OCI-LY7 (cell line): ENCODE measurements around the gene VWDE. TPM values are rescaled to one million over a fixed set of nuclear protein-coding genes. Genes with fewer than 3 reads are reported as not detected.

Experiments
- BruUV-seq: library from RNA; stranded (reverse); fragments of 400-500 nt; replicated peaks from 2 replicates; lab custom pipeline; 2021; lab: Mats Ljungman, UMichigan
- CTCF ChIA-PET: fragments of 300-600 bp; sonication (Branson Sonifier 250); formaldehyde crosslinking; loops from one replicate; lab custom pipeline; 2022; ENCODE audit warnings: antibody characterized with exemption; ENCODE audit not compliant: unreplicated experiment; lab: Charles Lee
- POLR2A ChIA-PET: fragments of 300-600 bp; sonication (Branson Sonifier 250); formaldehyde crosslinking; loops from one replicate; lab custom pipeline; 2022; ENCODE audit warnings: antibody characterized with exemption; lab: Charles Lee
- DNase-seq: peaks from one replicate; pipeline ENCODE4 v3.0.0-alpha.2; 2015; ENCODE audit warnings: low spot score
- H2AFZ ChIP-seq: fragments of 200-600 bp; sonication (generic), shearing (Covaris generic); 2 replicates; pipeline ENCODE4 v1.6.1; 2014; ENCODE audit warnings: mild to moderate bottlenecking, antibody characterized with exemption, low read length, moderate library complexity
- H3K27ac ChIP-seq: fragments of 200-600 bp; sonication (generic); 2 replicates; pipeline ENCODE4 v1.5.1; 2014; ENCODE audit warnings: mixed run types, low read depth, mild to moderate bottlenecking, moderate library complexity, low read length, inconsistent platforms; ENCODE audit not compliant: poor library complexity, severe bottlenecking
- H3K36me3 ChIP-seq: fragments of 200-600 bp; sonication (generic); 2 replicates; pipeline ENCODE4 v1.6.1; 2014; ENCODE audit warnings: mild to moderate bottlenecking, antibody characterized with exemption, low read length, moderate library complexity, mixed read lengths; ENCODE audit not compliant: insufficient read depth
- H3K4me1 ChIP-seq: fragments of 200-600 bp; sonication (generic); 2 replicates; pipeline ENCODE4 v1.5.1; 2014; ENCODE audit warnings: mild to moderate bottlenecking, low read length; ENCODE audit not compliant: insufficient read depth, poor library complexity, severe bottlenecking
- H3K4me2 ChIP-seq: fragments of 200-600 bp; sonication (generic); 2 replicates; pipeline ENCODE4 v1.6.1; 2014; ENCODE audit warnings: mild to moderate bottlenecking, low read length
- H3K4me3 ChIP-seq: fragments of 200-600 bp; sonication (generic); 2 replicates; pipeline ENCODE4 v1.5.1; 2014; ENCODE audit warnings: mild to moderate bottlenecking, low read depth, low read length; ENCODE audit not compliant: poor library complexity, severe bottlenecking
- H3K79me2 ChIP-seq: fragments of 200-600 bp; sonication (generic); 2 replicates; pipeline ENCODE4 v1.6.1; 2016; ENCODE audit warnings: low read depth, mild to moderate bottlenecking, low read length, moderate library complexity, mixed read lengths; ENCODE audit not compliant: insufficient read depth
- H3K9me2 ChIP-seq: fragments of 200-600 bp; sonication (generic); 2 replicates; pipeline ENCODE4 v1.6.1; 2016; ENCODE audit warnings: mild to moderate bottlenecking, low read length, mixed read lengths; ENCODE audit not compliant: insufficient read depth
- H3K9me3 ChIP-seq: fragments of 200-600 bp; sonication (generic); 2 replicates; pipeline ENCODE4 v1.6.1; 2014; ENCODE audit warnings: mild to moderate bottlenecking, mixed run types, low read length, mixed read lengths
- H4K20me1 ChIP-seq: fragments of 200-600 bp; sonication (generic); 2 replicates; pipeline ENCODE4 v1.6.1; 2014; ENCODE audit warnings: mild to moderate bottlenecking, antibody characterized with exemption, low read length, moderate library complexity, mixed read lengths; ENCODE audit not compliant: insufficient read depth
- CTCF ChIP-seq: fragments of 200-600 bp; sonication (generic); conservative IDR thresholded peaks from 2 replicates; pipeline ENCODE4 v1.5.1; 2014; ENCODE audit warnings: mild to moderate bottlenecking, antibody characterized with exemption, low read length, moderate library complexity, mixed read lengths
- EZH2phosphoT487 ChIP-seq: fragments of 200-600 bp; sonication (generic); IDR thresholded peaks from 2 replicates; pipeline ENCODE4 v1.6.1; 2018; ENCODE audit warnings: low read depth, borderline replicate concordance, mild to moderate bottlenecking, mixed run types, antibody characterized with exemption, low read length, moderate library complexity, mixed read lengths
- intact Hi-C: fragments of 100-400 bp; cut with micrococcal nuclease; formaldehyde crosslinking; loops from one replicate; pipeline ENCODE4 v1.10.0; 2022; ENCODE audit not compliant: unreplicated experiment
- total RNA-seq, 2 experiments: library from RNA; depleted of rRNA in 1 of 2; stranded (reverse); fragments of >200 nt in 1 of 2; shearing (Covaris generic) in 1 of 2; gene quantifications; 2 replicates each; pipeline ENCODE4 v1.2.3, GENCODE V29; 2014 to 2022

The VWDE gene
- total RNA-seq, 2 experiments from 2014 or later: not detected

- no peaks in the 10 kb centered on the region for H3K4me1 ChIP-seq
- POLR2A ChIA-PET: interaction anchor here (0.8 kb wide), 1 partner anchor 24 kb away, joined by 5 read pairs; no protein-coding TSS in a partner anchor
- BruUV-seq: no TSS peak
- CTCF ChIA-PET: no interaction called here
- H3K9me3 ChIP-seq: no peaks in the 10 kb centered on the region
- H3K4me3 ChIP-seq: no peak overlapping the region
- no peak overlapping the region for H3K4me2 ChIP-seq
- H3K9me2 ChIP-seq: no peaks in the 10 kb centered on the region
- TF ChIP-seq EZH2phosphoT487 (no peak), CTCF (peak; percentile 84)
- no peaks in the 10 kb centered on the region for H3K36me3 ChIP-seq
- H3K79me2 ChIP-seq: no peaks in the 10 kb centered on the region
- DNase-seq: peak; percentile 3
- H3K27ac ChIP-seq: no peak overlapping the region
- intact Hi-C loops: loop anchor here (10.0 kb wide), 1 partner anchor 61 kb away; no protein-coding TSS in a partner anchor
- no peak overlapping the region for H2AFZ ChIP-seq
- H4K20me1 ChIP-seq: no peaks in the 10 kb centered on the region
Measured at GRCh38 chr7:12434012-12434642, 30.5 kb upstream of the VWDE start.

DNA sequence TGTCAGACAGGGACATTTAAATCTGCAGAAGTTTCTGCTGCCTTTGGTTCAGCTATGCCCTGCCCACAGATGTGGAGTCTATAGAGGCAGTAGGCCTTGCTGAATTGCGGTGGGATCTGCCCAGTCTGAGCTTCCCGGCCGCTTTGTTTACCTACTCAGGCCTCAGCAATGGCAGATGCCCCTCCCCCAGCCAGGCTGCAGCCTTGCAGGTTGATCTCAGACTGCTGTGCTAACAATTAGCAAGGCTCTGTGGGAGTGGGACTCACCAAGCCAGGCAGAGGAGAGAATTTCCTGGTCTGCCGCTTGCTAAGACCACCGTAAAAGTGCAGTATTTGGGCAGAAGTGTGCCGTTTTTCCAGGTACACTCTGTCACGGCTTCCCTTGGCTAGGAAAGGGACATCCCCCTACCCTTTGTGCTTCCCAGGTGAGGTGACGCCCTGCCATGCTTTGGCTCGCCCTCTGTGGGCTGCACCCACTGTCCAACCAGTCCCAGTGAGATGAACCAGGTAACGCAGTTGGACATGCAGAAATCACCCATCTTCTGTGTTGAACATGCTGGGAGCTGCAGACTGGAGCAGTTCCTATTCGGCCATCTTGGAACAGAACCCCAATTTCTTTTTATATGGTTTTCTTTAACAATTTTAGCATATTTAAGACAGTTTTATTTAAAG, 28.4 kb upstream of the VWDE start:
- Histone ChIP-seq H3K4me1 (no peaks in the 10 kb centered on the region), H4K20me1 (no peaks in the 10 kb centered on the region), H3K9me2 (no peaks in the 10 kb centered on the region), H2AFZ (no peak overlapping the region), H3K36me3 (no peaks in the 10 kb centered on the region), H3K79me2 (no peaks in the 10 kb centered on the region), H3K4me2 (no peak overlapping the region), H3K4me3 (no peak overlapping the region), H3K27ac (no peak overlapping the region), H3K9me3 (no peaks in the 10 kb centered on the region)
- TF ChIP-seq EZH2phosphoT487: no peak
- TF ChIP-seq CTCF: no peak
- intact Hi-C loops: loop anchor here (10.0 kb wide), 1 partner anchor 63 kb away; no protein-coding TSS in a partner anchor
- CTCF ChIA-PET: no interaction called here
- no peak for DNase-seq
- POLR2A ChIA-PET: no interaction called here
- no TSS peak for BruUV-seq

DNA sequence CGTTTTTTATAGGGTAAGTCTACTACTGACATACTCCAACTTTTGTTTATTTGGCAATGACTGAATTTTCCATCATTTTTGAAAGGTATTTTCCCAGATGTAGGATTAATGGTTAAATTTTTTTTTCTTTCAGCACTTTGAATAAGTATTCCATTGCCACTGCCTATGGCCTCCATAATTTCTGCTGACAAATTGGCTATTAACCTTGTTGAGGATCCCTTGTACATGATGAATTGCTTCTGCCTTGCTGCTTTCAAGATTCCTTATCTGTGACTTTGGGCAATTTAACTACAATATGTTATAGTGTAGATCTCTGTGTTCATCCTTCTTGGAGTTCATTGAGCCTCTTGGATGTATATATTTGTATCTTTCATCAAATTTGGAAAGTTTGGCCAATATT, 21.6 kb upstream of the VWDE start:
- Histone ChIP-seq H3K79me2 (no peaks in the 10 kb centered on the region), H3K9me3 (no peaks in the 10 kb centered on the region), H3K4me2 (no peak overlapping the region), H3K36me3 (no peaks in the 10 kb centered on the region), H3K9me2 (no peaks in the 10 kb centered on the region), H3K4me1 (no peaks in the 10 kb centered on the region), H2AFZ (no peak overlapping the region), H3K4me3 (no peak overlapping the region), H4K20me1 (no peaks in the 10 kb centered on the region), H3K27ac (no peak overlapping the region)
- ChIA-PET CTCF (no interaction called here), POLR2A (no interaction called here)
- no peak for DNase-seq
- intact Hi-C loops: no loop called here
- TF ChIP-seq CTCF: no peak
- no peak for TF ChIP-seq EZH2phosphoT487
- no TSS peak for BruUV-seq
